ENCODE results near the gene CEMIP2.
"Not testable (repeated sequence)": the region's sequence is repeated elsewhere in the genome, so short reads cannot be mapped to it uniquely, and the experiment has no call there.

The CEMIP2 gene, protein sequence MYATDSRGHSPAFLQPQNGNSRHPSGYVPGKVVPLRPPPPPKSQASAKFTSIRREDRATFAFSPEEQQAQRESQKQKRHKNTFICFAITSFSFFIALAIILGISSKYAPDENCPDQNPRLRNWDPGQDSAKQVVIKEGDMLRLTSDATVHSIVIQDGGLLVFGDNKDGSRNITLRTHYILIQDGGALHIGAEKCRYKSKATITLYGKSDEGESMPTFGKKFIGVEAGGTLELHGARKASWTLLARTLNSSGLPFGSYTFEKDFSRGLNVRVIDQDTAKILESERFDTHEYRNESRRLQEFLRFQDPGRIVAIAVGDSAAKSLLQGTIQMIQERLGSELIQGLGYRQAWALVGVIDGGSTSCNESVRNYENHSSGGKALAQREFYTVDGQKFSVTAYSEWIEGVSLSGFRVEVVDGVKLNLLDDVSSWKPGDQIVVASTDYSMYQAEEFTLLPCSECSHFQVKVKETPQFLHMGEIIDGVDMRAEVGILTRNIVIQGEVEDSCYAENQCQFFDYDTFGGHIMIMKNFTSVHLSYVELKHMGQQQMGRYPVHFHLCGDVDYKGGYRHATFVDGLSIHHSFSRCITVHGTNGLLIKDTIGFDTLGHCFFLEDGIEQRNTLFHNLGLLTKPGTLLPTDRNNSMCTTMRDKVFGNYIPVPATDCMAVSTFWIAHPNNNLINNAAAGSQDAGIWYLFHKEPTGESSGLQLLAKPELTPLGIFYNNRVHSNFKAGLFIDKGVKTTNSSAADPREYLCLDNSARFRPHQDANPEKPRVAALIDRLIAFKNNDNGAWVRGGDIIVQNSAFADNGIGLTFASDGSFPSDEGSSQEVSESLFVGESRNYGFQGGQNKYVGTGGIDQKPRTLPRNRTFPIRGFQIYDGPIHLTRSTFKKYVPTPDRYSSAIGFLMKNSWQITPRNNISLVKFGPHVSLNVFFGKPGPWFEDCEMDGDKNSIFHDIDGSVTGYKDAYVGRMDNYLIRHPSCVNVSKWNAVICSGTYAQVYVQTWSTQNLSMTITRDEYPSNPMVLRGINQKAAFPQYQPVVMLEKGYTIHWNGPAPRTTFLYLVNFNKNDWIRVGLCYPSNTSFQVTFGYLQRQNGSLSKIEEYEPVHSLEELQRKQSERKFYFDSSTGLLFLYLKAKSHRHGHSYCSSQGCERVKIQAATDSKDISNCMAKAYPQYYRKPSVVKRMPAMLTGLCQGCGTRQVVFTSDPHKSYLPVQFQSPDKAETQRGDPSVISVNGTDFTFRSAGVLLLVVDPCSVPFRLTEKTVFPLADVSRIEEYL (N-terminal part only)

GRCh38 chr9:71768388-71769174 lies at the start of gene CEMIP2:
Gene CEMIP2, minus strand, starts transcription at chr9:71768513. Its CDS starts 18,140 bp downstream, at chr9:71750373.
- in situ Hi-C loops (cut with HindIII; ENCODE audit: low pct_ligation_motif_present, low pct_unique_long_range_greater_than_20kb, low sequenced_read_pairs): no loop called here
- DNase-seq: peak; percentile 88

GRCh38 chr9:71816916-71817451 lies 48.7 kb upstream of the CEMIP2 start:
- in situ Hi-C loops (cut with HindIII; ENCODE audit: low pct_ligation_motif_present, low pct_unique_long_range_greater_than_20kb, low sequenced_read_pairs): no loop called here
- no peak for DNase-seq

GRCh38 chr9:71814815-71815214 lies 46.5 kb upstream of the CEMIP2 start:
- in situ Hi-C loops (cut with HindIII; ENCODE audit: low pct_ligation_motif_present, low pct_unique_long_range_greater_than_20kb, low sequenced_read_pairs): no loop called here
- DNase-seq: no peak

DNA sequence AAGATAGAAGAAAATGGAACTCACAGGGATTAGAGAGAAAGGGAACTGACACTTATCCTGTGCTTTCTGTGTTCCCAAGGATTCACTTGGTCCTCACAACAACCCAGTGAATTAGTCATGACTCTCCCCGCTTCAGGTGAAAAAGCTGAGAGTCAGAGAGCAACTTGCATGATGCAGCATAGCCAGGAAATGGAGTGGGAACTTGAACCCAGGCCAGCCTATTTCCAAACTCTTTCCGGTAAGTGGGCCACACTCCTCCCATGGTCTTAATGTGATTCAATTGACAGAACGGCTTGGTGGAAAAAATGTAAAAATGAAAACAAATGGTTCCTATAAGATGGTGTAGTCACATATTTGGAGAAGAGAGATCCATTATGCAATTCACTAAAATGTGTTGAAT lies 45.9 kb upstream of the CEMIP2 start:
- in situ Hi-C loops (cut with HindIII; ENCODE audit: low pct_ligation_motif_present, low pct_unique_long_range_greater_than_20kb, low sequenced_read_pairs): no loop called here
- DNase-seq: no peak

GRCh38 chr9:71812385-71812784 lies 44.1 kb upstream of the CEMIP2 start:
- no peak for DNase-seq
- in situ Hi-C loops (cut with HindIII; ENCODE audit: low pct_ligation_motif_present, low pct_unique_long_range_greater_than_20kb, low sequenced_read_pairs): no loop called here

DNA sequence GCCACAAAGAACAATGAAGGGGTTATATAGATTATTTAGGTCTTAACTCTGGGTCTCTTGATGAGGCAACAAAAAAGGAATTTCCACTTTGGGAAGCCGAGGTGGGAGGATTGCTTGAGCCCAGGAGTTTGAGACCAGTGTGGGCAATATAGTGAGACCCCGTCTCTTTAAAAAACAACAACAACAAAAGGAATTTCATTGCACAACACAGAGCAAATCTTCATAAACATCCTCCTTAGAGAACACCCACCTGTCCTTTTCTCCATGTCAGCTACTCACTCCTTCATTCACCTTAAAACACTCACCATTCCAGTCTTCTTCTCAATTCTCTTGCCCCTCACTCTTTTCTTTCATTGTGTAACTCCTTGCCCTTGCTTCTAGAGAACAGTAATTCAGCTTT lies 39.8 kb upstream of the CEMIP2 start:
- in situ Hi-C loops (cut with HindIII; ENCODE audit: low pct_ligation_motif_present, low pct_unique_long_range_greater_than_20kb, low sequenced_read_pairs): no loop called here

DNA sequence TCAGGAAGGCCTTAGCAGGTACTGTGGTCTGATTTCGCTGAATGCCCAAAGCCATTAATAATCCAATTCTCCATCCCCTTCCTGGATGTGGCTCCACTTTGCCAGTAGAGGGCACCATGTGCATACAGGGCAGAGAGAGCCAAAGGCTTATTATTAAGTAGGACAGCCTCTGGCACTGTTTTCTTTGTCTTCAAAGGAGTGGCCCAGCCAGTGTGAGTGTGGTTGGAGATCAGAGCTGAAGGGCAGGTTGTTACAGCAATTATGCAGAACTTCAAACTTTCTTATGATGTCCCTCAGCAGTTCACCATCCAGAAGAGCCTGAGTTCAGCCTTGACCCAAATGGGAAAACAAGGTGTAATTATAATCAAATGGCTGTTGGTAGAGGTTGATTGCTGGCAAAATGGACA lies 38.6 kb upstream of the CEMIP2 start:
- in situ Hi-C loops (cut with HindIII; ENCODE audit: low pct_ligation_motif_present, low pct_unique_long_range_greater_than_20kb, low sequenced_read_pairs): no loop called here
- peak; percentile 76 for DNase-seq

More for the DNA sequence above, 39.8 kb upstream of the CEMIP2 start:
- no peak for DNase-seq

DNA sequence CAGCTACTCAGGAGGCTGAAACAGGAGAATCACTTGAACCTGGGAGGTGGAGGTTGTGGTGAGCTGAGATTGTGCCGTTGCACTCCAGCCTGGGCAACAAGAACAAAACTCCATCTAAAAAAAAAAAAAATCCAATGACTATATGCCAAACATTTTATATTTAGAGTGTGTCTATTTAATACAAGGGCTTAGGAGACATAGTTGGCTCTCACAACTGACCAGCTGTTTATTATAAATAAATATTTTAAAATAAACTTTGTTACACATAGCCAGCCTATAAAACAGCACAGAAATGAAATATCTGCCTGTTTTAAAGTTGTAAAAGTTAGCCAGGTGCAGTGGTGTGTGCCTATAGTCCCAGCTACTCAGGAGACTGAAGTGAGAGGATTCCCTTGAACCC lies 36.8 kb upstream of the CEMIP2 start:
- in situ Hi-C loops (cut with HindIII; ENCODE audit: low pct_ligation_motif_present, low pct_unique_long_range_greater_than_20kb, low sequenced_read_pairs); DNase-seq: not testable (repeated sequence)

DNA sequence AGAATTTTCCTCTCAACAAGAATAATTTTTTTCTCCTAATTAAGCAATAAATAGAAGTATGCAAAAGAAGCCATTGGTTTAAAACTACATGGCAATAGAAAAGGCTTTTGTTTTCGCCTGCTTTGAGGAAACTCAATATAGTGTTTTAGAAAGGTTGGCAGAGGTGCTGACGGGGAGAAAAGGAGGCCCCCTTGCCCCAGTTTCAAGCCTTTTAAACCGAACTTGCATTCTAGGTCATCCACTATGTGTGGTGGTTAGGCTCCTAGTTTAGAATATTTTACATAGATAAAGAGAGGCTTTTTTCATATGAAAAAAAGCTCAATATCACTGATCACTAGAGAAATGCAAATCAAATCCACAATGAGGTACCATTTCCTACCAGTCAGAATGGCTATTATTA lies 33.5 kb upstream of the CEMIP2 start:
- DNase-seq: no peak
- in situ Hi-C loops (cut with HindIII; ENCODE audit: low pct_ligation_motif_present, low pct_unique_long_range_greater_than_20kb, low sequenced_read_pairs): no loop called here

DNA sequence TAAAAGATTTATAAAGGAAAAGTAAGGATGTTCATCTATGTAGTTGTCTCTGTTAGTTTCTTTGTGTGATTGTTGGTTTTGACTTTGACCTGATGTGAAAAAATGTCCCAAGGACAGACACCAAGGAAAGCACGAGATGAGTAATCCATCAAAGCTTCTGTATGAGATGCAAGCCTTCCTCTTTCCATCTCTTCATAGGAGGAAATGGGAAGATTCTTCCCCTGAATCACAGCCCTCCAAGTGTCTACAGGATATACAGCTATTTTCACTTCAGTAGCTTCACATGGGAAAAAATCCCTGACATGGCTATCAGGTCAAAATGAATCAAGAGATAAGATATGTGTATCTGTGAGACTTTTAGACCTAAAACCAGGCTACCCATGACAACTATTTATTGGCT lies 29.0 kb upstream of the CEMIP2 start:
- in situ Hi-C loops (cut with HindIII; ENCODE audit: low pct_ligation_motif_present, low pct_unique_long_range_greater_than_20kb, low sequenced_read_pairs): no loop called here
- no peak for DNase-seq

GRCh38 chr9:71796100-71796767 lies 27.9 kb upstream of the CEMIP2 start:
- in situ Hi-C loops (cut with HindIII; ENCODE audit: low pct_ligation_motif_present, low pct_unique_long_range_greater_than_20kb, low sequenced_read_pairs): no loop called here
- no peak for DNase-seq

DNA sequence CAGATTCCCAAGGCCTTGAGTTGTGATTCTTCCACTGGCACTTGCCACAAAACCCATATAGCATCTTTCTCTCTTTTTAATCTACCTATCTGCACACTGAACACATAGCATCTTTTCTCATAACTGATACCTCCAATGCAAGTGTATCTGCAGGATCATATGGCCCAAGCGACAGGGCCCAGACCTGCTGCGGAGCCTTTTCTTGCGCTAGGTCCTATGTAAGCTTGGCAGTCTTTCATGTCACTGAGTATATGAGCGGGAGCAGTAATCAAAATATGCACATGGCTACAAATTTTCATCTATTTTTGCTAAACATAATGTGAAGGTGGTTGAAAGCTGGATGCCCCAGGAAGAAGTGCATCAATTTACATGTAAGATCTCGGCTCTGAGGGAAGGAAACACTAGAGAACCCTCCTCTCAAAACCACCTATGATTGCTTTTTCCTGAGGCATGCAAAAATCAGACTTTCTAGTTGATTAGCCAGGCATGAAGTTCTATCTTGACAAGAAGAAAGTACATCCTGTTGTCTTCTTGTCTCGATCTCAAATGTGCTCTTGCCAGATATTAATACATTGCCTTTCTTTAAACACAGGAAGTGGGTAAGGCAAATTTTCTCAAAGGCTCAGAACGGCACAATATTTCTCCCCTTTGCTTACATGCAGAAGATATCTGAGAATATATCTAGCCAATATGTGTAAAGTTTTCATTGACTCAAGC lies 26.9 kb upstream of the CEMIP2 start:
- in situ Hi-C loops (cut with HindIII; ENCODE audit: low pct_ligation_motif_present, low pct_unique_long_range_greater_than_20kb, low sequenced_read_pairs): no loop called here
- no peak for DNase-seq

DNA sequence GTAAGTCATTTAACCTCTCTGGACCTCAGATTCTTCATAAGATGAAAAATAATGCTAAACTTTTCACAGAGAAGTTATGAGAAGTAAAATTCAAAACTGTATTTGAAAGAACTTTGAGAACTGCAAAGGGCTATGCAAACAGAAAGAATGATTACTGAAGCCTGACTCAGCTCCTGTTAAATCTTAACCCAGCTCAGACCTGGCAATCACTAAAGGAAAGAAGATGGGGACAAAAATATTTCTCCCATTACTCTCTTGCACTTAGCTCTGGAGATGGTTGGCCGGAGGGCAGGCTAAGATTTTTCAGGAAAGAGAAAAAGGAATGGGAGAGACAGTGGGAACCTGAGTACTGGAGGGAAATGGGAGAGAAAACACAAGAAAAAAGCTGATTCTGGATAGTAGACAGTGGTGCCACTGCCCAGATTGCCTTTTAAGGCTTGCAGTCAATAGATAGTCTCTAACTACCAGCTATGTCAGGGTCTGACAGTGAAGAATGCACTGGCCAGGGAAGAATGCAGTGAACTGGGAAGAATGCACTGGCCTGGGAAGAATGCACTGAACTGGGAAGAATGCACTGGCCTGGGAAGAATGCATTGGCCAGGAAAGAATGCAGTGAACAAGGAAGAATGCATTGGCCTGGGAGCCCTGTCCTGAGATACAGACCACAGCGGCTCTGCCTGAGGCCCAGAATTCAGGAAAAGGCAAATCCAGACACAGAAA lies 25.2 kb upstream of the CEMIP2 start:
- peak; percentile 91 for DNase-seq
- in situ Hi-C loops (cut with HindIII; ENCODE audit: low pct_ligation_motif_present, low pct_unique_long_range_greater_than_20kb, low sequenced_read_pairs): no loop called here

DNA sequence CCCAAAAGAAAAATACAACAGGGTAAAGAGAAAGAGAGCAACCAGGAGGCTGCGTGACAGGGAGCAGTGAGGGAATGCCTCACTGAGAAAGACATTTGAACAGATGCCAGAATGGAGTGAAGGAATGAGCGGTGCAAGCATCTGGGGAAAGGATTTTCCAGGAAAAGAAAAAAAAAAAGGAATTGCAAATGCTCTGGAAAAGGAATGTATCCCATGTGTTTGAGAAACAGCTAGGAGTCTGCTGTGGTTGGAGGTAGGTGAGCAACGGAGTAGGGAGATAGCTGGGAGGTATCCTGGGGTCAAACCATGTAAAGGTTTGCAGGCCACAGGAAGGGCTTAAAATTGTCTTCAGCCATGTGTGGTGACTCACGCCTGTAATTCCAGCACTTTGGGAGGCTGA lies 23.6 kb upstream of the CEMIP2 start:
- in situ Hi-C loops (cut with HindIII; ENCODE audit: low pct_ligation_motif_present, low pct_unique_long_range_greater_than_20kb, low sequenced_read_pairs): no loop called here
- DNase-seq: peak; percentile 73

- in situ Hi-C loops (cut with HindIII; ENCODE audit: low pct_ligation_motif_present, low pct_unique_long_range_greater_than_20kb, low sequenced_read_pairs): no loop called here
- no peak for DNase-seq
Measured at GRCh38 chr9:71790296-71790695, 22.0 kb upstream of the CEMIP2 start.

DNA sequence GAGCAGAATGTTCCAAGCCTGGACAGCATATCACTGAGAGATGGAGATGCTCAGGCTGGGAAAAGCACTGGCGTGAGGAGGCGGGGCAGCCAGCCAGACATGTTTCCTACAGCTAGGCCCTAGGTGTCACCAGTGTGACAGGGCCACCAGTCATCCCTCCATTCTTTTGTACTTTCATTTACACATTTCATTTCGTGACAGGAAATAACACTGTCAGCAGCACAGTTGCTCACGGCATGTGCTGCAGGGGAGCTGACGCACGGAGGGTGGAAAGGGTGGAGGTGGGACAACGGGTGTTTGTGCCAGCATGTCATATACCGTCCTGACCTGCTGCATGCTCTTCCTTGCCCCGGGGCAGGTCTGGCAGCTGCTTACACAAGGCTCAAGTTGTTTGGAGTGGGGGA lies 14.8 kb upstream of the CEMIP2 start:
- no peak for DNase-seq
- in situ Hi-C loops (cut with HindIII; ENCODE audit: low pct_ligation_motif_present, low pct_unique_long_range_greater_than_20kb, low sequenced_read_pairs): no loop called here

Data from ACHN (cell line).